ENCODE data around the gene TMEM8B. TPM values are rescaled to one million over a fixed set of nuclear protein-coding genes. Genes with fewer than 3 reads are reported as not detected.

Gene TMEM8B, protein sequence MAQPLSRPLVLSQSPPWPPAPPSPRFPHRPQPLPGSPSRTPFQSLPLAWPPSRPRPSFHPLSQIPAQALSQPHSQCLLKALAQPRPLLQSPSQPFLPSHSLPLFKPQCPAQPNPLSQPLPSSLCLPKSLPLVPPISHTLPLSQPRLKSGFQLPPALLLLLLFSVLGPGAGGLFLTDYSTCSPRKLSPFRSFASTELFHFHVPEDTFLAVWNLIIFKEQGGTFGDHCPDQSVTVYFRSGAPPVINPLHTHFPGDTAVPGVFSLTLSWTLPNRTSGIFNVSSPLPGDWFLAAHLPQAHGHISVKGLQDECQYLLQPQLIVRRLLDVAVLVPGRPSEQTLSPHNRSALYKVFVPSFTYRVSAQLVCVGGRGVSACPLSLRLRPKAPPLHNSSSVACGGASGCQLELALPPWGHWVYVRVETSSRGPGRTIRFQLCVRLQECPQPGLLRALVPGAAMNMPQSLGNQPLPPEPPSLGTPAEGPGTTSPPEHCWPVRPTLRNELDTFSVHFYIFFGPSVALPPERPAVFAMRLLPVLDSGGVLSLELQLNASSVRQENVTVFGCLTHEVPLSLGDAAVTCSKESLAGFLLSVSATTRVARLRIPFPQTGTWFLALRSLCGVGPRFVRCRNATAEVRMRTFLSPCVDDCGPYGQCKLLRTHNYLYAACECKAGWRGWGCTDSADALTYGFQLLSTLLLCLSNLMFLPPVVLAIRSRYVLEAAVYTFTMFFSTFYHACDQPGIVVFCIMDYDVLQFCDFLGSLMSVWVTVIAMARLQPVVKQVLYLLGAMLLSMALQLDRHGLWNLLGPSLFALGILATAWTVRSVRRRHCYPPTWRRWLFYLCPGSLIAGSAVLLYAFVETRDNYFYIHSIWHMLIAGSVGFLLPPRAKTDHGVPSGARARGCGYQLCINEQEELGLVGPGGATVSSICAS
- 10 to 100 TPM in 1 of 4 donors, 1 to 10 TPM in 3; 4.1 to 10.4 (median 5.4) TPM for total RNA-seq

DNA sequence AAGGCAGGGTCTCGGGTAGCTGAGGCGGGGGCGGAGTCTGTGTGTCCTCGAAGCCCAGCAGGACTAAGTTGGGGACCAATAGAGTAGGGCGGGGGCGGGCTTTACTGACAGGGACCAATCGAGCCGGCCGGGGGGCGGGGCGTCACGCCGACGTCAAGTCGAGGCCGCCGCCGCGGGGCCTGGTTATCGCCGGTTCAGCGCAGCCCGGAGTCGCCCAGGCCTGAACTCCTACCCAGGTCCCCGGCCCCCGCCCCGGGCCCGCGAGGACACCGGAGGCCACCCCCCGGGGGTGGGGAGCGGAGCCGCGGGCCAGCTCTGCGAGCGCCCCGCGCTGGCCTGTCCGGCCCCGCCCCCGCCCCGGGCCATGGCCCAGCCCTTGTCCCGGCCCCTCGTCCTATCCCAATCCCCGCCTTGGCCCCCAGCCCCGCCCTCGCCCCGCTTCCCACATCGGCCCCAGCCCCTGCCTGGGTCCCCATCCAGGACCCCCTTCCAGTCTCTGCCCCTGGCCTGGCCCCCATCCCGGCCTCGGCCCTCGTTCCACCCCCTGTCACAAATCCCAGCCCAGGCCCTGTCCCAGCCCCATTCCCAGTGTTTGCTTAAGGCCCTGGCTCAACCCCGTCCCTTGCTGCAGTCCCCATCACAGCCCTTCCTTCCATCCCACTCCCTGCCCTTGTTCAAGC lies at the start of gene TMEM8B:
TSS of gene TMEM8B (plus strand) at position 145 of the 680 bp plus-strand sequence. CDS start at position 365, 220 bp downstream.
- TF ChIP-seq, protein P1, sequence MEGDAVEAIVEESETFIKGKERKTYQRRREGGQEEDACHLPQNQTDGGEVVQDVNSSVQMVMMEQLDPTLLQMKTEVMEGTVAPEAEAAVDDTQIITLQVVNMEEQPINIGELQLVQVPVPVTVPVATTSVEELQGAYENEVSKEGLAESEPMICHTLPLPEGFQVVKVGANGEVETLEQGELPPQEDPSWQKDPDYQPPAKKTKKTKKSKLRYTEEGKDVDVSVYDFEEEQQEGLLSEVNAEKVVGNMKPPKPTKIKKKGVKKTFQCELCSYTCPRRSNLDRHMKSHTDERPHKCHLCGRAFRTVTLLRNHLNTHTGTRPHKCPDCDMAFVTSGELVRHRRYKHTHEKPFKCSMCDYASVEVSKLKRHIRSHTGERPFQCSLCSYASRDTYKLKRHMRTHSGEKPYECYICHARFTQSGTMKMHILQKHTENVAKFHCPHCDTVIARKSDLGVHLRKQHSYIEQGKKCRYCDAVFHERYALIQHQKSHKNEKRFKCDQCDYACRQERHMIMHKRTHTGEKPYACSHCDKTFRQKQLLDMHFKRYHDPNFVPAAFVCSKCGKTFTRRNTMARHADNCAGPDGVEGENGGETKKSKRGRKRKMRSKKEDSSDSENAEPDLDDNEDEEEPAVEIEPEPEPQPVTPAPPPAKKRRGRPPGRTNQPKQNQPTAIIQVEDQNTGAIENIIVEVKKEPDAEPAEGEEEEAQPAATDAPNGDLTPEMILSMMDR (IDR thresholded peaks at IDR 0.05; ENCODE audit: low read depth), result no peak

DNA sequence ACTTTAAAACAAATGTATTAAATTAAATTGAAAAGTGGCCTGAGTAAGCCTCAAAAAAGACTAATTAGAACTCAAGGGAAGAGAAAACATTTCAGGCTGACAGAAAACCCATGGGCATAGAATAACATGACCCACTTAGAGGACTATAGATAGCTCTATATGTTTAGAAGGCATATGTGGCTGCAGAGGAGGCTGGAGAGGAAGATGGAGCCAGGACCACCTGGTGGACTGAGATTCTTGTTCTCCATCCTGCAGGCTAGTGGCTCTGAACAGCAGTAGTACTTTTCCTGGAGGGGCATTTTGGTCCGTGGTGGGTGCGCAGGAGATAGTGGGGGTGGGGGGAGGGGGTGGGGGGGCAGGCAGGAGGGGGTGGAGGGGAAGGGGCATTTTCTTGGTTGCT lies 48.0 kb upstream of the TMEM8B start:
- TF ChIP-seq, protein P1 (IDR thresholded peaks at IDR 0.05; ENCODE audit: low read depth), result no peak

DNA sequence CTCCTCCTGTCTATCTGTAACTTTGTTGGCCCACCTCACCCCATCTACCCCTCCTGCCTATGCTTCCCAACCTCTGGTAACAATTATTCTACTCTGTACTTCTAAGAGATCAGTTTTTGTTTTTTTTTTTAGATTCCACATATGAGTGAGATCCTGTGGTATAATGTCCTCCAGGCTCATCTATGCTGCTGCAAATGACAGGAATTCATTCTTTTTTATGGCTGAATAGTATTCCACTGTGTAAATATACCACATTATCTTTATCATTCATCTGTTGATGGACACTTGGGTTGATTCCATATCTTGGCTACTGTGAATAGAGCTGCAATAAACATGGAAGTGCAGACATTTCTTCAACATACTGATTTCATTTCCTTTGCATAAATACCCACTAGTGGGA lies 45.6 kb upstream of the TMEM8B start:
- TF ChIP-seq, protein P1 (IDR thresholded peaks at IDR 0.05; ENCODE audit: low read depth), result no peak

DNA sequence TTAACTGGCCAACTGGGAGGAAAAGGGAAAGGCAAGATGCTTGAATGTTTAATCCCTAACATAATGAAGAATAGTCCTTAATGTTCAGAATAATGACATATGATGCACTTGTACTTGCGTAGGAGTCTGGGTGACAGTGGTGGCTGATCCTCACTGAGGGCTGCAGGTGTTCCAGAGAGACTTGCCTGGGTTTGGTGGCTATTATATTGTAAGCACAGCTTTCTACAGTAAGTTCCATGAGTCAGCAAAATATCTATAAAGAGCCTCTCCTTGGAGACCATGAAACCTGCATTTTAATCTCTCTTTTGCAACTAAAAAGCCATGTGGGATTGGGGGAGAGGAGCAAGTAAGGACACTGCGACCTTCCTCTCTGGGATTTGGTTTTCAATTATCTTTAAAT lies 39.5 kb upstream of the TMEM8B start:
- TF ChIP-seq, protein P1 (IDR thresholded peaks at IDR 0.05; ENCODE audit: low read depth), result no peak

DNA sequence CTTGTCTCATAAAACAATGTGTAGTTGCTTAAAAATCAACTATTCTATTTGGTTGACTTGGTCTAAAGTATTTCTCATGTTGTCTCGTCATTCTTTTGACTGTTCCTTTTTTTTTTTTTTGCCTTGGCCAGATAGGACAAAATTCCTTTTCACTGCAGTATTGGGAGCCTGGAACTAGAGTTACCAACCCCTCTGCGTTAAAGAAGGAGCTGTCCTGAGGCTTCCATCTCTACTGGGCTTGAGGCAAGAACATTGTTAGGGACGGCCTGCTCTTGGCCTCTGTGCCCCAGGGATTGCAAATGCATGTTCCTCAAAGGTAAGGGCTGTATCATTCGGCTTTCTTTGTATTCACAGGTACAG lies 39.0 kb upstream of the TMEM8B start:
- TF ChIP-seq, protein P1 (IDR thresholded peaks at IDR 0.05; ENCODE audit: low read depth), result no peak

DNA sequence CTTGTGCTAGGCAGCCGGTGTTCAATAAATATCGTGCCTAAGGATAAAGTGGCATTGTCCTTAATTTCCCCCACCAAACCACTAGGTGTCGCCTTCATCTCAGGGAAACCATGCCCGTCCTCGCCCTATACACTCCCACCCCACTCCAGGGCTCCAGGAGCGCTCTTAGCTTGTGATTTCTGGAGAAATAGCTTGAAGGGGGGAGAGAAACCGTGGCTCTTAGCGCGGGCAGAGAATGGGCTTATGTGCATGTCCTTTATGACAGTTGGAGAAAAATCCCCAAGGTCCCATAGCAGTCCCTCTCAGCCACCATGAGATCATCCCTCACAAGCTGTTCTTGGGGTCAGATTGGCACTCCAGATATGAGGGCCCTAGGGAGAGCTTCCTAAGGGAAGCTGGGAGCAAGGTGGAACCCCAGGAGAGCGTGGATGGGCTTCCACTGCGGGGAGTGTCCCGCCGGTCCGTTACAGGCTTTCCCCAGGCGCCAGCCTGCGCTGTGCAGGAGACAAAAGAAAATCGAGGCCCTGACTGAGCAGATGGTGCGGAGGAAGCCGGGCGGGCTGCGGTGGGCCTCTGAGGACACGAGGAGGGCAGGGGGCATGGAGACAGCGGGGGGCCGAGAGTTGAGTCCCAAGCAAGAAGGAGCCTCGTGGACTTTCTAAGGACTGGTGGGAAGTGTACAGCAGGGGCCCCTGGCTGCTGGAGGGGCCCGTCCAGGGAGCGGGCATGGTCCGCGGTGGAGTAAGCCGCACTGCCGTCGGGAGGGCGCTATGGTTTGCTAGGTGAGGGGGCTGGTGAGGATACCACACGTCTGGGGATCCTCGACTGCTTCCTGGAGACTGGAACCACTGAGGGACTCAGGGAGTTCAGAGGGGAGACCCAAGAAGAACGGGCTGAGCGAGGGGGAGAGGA lies 38.4 kb upstream of the TMEM8B start:
- TF ChIP-seq, protein P1 (IDR thresholded peaks at IDR 0.05; ENCODE audit: low read depth), result no peak
